Fibroblast of villous mesenchyme (primary cell): ENCODE results near the gene CDH23. TPM values are rescaled to one million over a fixed set of nuclear protein-coding genes. Genes with fewer than 3 reads are reported as not detected.

Experiments
- DNase-seq: peaks from one replicate; pipeline ENCODE4 v3.0.0-alpha.2; 2010; ENCODE audit warnings: low read depth
- H3K4me3 ChIP-seq: 2 replicates; pipeline ENCODE4 v1.5.1; 2011; ENCODE audit warnings: low read depth, mild to moderate bottlenecking, low read length
- CTCF ChIP-seq: IDR thresholded peaks from 2 replicates; pipeline ENCODE4 v1.5.1; 2012; ENCODE audit warnings: low read depth, mild to moderate bottlenecking, low read length; ENCODE audit not compliant: insufficient read depth
- total RNA-seq: library from RNA; depleted of rRNA; stranded (reverse); fragments of >200 nt; gene quantifications from 2 replicates; pipeline ENCODE4 v1.2.3, GENCODE V29; 2012

CDH23 gene
- total RNA-seq, 1 donor, result under 0.01 TPM

DNA sequence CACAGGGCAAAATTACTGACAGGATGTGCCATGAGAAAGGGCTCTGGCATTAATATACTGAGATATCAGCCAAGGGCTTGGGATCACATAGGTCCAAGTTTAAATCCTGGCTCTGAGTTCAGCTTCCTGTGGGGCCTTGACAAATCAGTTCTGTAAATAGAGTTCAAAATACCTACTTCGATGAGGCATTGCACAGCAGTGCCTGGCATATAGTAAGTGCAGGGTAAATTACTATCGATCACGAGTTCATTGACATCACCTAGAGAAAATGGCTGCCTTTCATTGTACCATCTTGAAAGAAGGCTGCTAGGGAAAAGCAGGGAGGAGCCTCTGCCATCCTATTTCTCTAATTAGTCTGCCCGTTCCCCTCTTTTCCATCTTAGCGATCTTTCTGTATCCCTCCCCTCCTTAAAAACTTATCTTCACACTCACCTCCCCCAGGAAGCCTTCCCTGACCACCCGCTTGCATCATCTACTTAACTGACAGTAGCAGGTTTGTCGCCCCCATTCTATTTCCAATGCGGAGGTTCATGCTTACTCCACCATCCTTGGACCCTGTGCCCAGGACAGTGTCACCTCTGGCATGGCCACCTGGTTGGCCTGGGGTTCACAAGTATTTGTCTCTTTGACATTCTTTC is 198.3 kb downstream of the CDH23 start:
- no peak for DNase-seq
- no peak for TF ChIP-seq CTCF

DNA sequence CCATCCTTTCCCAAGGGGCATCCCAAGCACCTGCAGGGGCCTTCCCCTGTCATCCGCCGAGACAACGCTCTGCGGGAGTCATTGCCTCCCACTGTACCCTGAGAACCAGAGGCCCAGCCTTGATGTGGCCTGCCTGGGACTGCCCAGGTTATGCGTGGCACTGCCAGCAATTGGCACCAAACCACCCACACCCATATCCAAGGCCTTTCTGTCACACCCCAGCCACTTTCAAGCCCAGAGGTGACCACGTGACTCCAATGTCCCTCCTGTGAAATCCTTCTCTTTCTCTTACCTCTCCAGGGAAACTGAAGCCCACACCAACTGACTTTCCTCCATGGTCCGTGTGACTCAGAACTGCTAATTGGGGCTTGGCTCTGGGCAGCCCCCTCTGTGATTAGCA is 198.9 kb downstream of the CDH23 start:
- no peak for TF ChIP-seq CTCF
- H3K4me3 ChIP-seq, result no peak overlapping the region
- DNase-seq, result no peak

More for the DNA sequence above, 198.3 kb downstream of the CDH23 start:
- H3K4me3 ChIP-seq, result no peak overlapping the region

GRCh38 chr10:71596127-71596526 is 199.4 kb downstream of the CDH23 start:
- no peak for TF ChIP-seq CTCF
- H3K4me3 ChIP-seq, result no peak overlapping the region
- no peak for DNase-seq

DNA sequence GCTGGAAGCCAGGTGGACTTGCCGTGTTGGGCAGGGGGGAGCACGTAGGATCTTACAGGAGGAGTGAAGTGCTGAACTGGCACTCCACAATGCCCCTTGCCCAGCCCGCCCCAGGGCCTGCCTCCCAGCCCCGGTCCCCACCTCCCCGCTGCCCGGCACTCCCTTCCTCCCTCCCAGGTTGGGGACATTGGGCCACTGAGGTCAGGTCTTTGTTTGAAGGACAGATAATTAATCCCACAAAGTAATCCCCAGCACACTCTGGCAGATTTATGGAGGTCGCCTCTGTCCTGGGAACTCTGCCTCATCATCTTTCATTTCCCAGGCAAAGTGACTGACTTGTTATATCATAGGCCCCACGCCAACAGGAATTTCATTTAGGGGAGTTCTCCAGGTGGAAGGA is 200.0 kb downstream of the CDH23 start:
- no peak overlapping the region for H3K4me3 ChIP-seq
- no peak for DNase-seq
- TF ChIP-seq CTCF, result no peak

DNA sequence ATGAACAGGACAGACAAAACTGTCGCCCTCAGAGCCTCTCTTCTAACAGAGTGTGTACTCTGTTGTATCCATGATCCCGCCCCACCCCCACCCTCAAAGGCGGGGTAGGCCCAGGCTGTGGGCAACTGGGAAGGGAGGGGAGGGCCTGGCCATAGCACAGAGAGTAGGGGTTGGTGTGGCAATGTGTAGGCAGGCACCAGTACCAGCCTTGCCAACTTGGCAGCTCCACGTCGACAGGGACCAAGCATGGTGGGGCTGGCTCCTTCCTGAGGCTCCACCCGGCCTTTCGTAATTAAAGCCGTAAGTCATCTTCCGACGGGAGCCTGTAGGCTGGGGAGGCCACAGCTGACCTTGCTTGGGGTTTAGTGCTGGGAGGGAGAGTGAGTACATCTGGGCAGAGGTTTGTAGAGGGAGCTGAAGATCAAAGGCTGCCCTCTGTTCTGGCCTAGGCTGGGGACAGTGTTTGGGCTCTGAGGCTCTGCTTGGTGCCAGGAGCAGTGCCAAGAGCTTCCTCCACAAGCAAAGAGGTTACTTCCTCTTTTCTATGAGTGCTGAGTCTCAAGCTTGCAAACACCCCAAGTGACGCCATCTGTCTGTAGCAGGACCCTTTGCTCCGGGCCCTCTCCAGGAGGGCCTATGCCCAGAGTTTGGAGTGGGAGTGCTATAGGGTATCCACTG is 201.2 kb downstream of the CDH23 start:
- DNase-seq, result peak; percentile 27
- no peak overlapping the region for H3K4me3 ChIP-seq

DNA sequence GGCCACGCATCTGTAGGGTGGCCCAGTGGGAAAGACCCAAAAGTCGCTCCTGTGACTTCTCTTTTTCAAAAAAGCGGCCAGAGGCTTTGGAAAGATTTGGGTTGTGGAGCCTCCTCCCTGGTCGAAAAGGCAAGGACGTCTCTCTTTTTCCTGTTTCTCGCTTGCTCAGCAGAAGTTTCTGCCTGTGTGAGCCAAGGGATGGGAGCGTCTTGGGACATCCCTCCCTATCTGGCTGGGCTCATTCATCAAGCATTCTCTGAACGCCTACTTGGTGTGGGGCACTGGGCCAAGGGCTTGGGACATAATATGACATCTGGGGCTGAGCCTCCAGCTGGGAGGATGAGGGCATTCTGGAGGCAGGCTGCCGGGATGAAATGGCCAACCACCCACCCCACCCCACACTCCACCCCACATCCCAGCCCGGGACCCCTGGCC is 201.9 kb downstream of the CDH23 start:
- H3K4me3 ChIP-seq, result no peak overlapping the region
- peak; percentile 37 for DNase-seq
- TF ChIP-seq CTCF, result no peak

More for the DNA sequence above, 201.2 kb downstream of the CDH23 start:
- TF ChIP-seq CTCF, result no peak
